Endothelial cell of umbilical vein (primary cell): ENCODE data around the gene CCSER1. TPM values are rescaled to one million over a fixed set of nuclear protein-coding genes. Genes with fewer than 3 reads are reported as not detected.

ENCODE experiments used
- BruUV-seq: library from RNA; stranded (reverse); fragments of 400-500 nt; replicated peaks from 2 replicates; lab custom pipeline; 2021; lab: Mats Ljungman, UMichigan
- CTCF ChIA-PET: fragments of 300-600, 350-600 bp; sonication (Branson Sonifier 250); formaldehyde crosslinking; loops from one replicate; lab custom pipeline; 2021; ENCODE audit warnings: antibody characterized with exemption, inconsistent platforms; lab: Charles Lee
- POLR2A ChIA-PET: fragments of 300-600, 350-600 bp; sonication (Branson Sonifier 250); formaldehyde crosslinking; loops from one replicate; lab custom pipeline; 2021; ENCODE audit warnings: antibody characterized with exemption, inconsistent platforms; lab: Charles Lee
- DNase-seq: peaks from one replicate; pipeline ENCODE4 v3.0.0-alpha.2; 2011; ENCODE audit warnings: low read depth, low spot score
- FAIRE-seq: peaks from 2 replicates; lab custom pipeline; 2011; peaks lifted over from hg19 to GRCh38; lab: Jason Lieb, UNC
- H2AFZ ChIP-seq: 2 replicates; pipeline ENCODE4 v1.6.0; 2012; ENCODE audit warnings: low read depth, low read length, control low read depth, inconsistent platforms
- H3K27ac ChIP-seq: 2 replicates; pipeline ENCODE4 v1.5.1; 2011; ENCODE audit warnings: low read depth, mild to moderate bottlenecking, control low read depth, low read length, moderate library complexity; ENCODE audit not compliant: insufficient read depth
- H3K27me3 ChIP-seq, 2 experiments: 2 replicates each; pipeline versions ENCODE4 v1.6.0 to v1.6.1; 2011; ENCODE audit warnings: low read length in 2 of 2, mixed read lengths in 1 of 2; ENCODE audit not compliant: control insufficient read depth in 2 of 2, insufficient read depth in 2 of 2
- H3K36me3 ChIP-seq, 2 experiments: 2 replicates in 1 of 2; 3 replicates in 1 of 2; pipeline ENCODE4 v1.5.1; 2011; ENCODE audit warnings: low read length in 2 of 2, mild to moderate bottlenecking in 1 of 2, moderate library complexity in 1 of 2; ENCODE audit not compliant: control insufficient read depth in 2 of 2, insufficient read depth in 2 of 2; ENCODE audit errors: extremely low read depth in 1 of 2
- H3K4me1 ChIP-seq: 3 replicates; pipeline ENCODE4 v1.5.1; 2011; ENCODE audit warnings: mild to moderate bottlenecking, low read length; ENCODE audit not compliant: control insufficient read depth, insufficient read depth; ENCODE audit errors: extremely low read depth
- H3K4me2 ChIP-seq: 2 replicates; pipeline ENCODE4 v1.6.1; 2011; ENCODE audit warnings: low read length, control low read depth, mixed read lengths; ENCODE audit not compliant: insufficient read depth
- H3K4me3 ChIP-seq, 3 experiments: fragments of 200-600 bp in 1 of 3; sonication (generic), shearing (Covaris generic) in 1 of 3; replicated peaks in 1 of 3; 2 replicates each; pipeline ENCODE4 v1.5.1; 2011 to 2016; ENCODE audit warnings: control low read depth in 3 of 3, low read length in 3 of 3, mild to moderate bottlenecking in 2 of 3, inconsistent platforms in 1 of 3, low read depth in 1 of 3, moderate library complexity in 1 of 3; ENCODE audit not compliant: insufficient read depth in 1 of 3
- H3K79me2 ChIP-seq: 2 replicates; pipeline ENCODE4 v1.6.0; 2012; ENCODE audit warnings: low read length, inconsistent platforms; ENCODE audit not compliant: control insufficient read depth, insufficient read depth
- H3K9ac ChIP-seq: replicated peaks from 2 replicates; pipeline ENCODE3; 2011; ENCODE audit warnings: low read length, control low read depth; ENCODE audit not compliant: insufficient read depth; ENCODE audit errors: extremely low read depth
- H3K9me1 ChIP-seq: replicated peaks from 3 replicates; pipeline ENCODE4 v1.6.0; 2011; ENCODE audit warnings: mild to moderate bottlenecking, low read length; ENCODE audit not compliant: control insufficient read depth, insufficient read depth; ENCODE audit errors: extremely low read depth
- H3K9me3 ChIP-seq: replicated peaks from 2 replicates; pipeline ENCODE4 v1.5.1; 2012; ENCODE audit warnings: low read length, inconsistent platforms; ENCODE audit not compliant: control insufficient read depth, insufficient read depth
- H4K20me1 ChIP-seq: replicated peaks from 2 replicates; pipeline ENCODE3; 2011; ENCODE audit warnings: mild to moderate bottlenecking, low read length; ENCODE audit not compliant: control insufficient read depth, insufficient read depth; ENCODE audit errors: extremely low read depth
- CTCF ChIP-seq, 2 donors: IDR thresholded peaks; 1 replicate in 1 of 2; 2 replicates in 1 of 2; pipeline ENCODE4 v1.5.1; 2011; ENCODE audit warnings: low read length in 2 of 2, mild to moderate bottlenecking in 2 of 2, moderate library complexity in 2 of 2, control low read depth in 1 of 2, inconsistent platforms in 1 of 2, low read depth in 1 of 2; ENCODE audit not compliant: insufficient read depth in 1 of 2; ENCODE audit errors: extremely low read depth in 1 of 2
- EZH2 ChIP-seq: IDR thresholded peaks from 2 replicates; pipeline ENCODE4 v1.6.1; 2012; ENCODE audit warnings: borderline replicate concordance, low read depth, mild to moderate bottlenecking, moderate library complexity, low read length, inconsistent platforms; ENCODE audit not compliant: severe bottlenecking
- FOS ChIP-seq: IDR thresholded peaks from 2 replicates; pipeline ENCODE4 v1.6.1; 2011; ENCODE audit warnings: mild to moderate bottlenecking, low read length, moderate library complexity, borderline replicate concordance; ENCODE audit not compliant: insufficient read depth
- GATA2 ChIP-seq: IDR thresholded peaks from 2 replicates; pipeline ENCODE4 v1.7.0; 2011; ENCODE audit warnings: low read depth, mild to moderate bottlenecking, moderate library complexity, mixed read lengths, low read length; ENCODE audit not compliant: insufficient read length, insufficient read depth
- JUN ChIP-seq: IDR thresholded peaks from 2 replicates; pipeline ENCODE4 v1.6.1; 2011; ENCODE audit warnings: borderline replicate concordance, low read depth; ENCODE audit not compliant: insufficient read length, insufficient read depth
- MAX ChIP-seq: IDR thresholded peaks from 2 replicates; pipeline ENCODE4 v1.6.1; 2011; ENCODE audit not compliant: insufficient read depth, insufficient read length
- MYC ChIP-seq: IDR thresholded peaks from one replicate; pipeline ENCODE4 v1.6.1; 2011; ENCODE audit warnings: mild to moderate bottlenecking, low read depth, low read length
- POLR2A ChIP-seq: IDR thresholded peaks from 2 replicates; pipeline ENCODE4 v1.6.1; 2012; ENCODE audit warnings: low read depth, mild to moderate bottlenecking, control low read depth, low read length
- POLR2AphosphoS5 ChIP-seq: IDR thresholded peaks from 2 replicates; pipeline ENCODE4 v1.6.1; 2012; ENCODE audit warnings: low read depth, mild to moderate bottlenecking, control low read depth, low read length, moderate library complexity; ENCODE audit not compliant: insufficient read depth
- dilution Hi-C: fragments of 300-500 bp; cut with MboI; formaldehyde crosslinking; loops from one replicate; pipeline ENCODE4 v1.15.0; 2019; ENCODE audit warnings: low sequenced_read_pairs; ENCODE audit not compliant: extremely low pct_ligation_motif_present
- intact Hi-C: fragments of 100-400 bp; cut with micrococcal nuclease; formaldehyde crosslinking; loops from one replicate; pipeline ENCODE4 v1.10.0; 2022
- polyA plus RNA-seq, 4 experiments: library from polyadenylated mRNA; depleted of rRNA in 3 of 4; stranded (reverse) in 3 of 4; unstranded in 1 of 4; fragments of >200 nt; gene quantifications; 2 replicates each; pipeline versions ENCODE4 v1.2.1 to v1.2.3, GENCODE V29; 2011 to 2012; ENCODE audit warnings: missing spikeins in 1 of 4
- total RNA-seq: library from RNA; stranded (reverse); gene quantifications from 2 replicates; pipeline ENCODE4 v1.2.3, GENCODE V29; 2021

CCSER1 gene
- total and polyA plus RNA-seq, 2 donors (not counting 3 experiments of a cell fraction or from before 2014, with no cell fraction given), result 0.11 to 1.8 TPM

GRCh38 chr4:90855111-90855510, 727.9 kb downstream of the CCSER1 start:
- ChIA-PET CTCF (no interaction called here), POLR2A (no interaction called here)
- FAIRE-seq (no peak), DNase-seq (no peak)
- Histone ChIP-seq H3K27ac (no peak overlapping the region), H4K20me1 (no peaks in the 10 kb centered on the region), H2AFZ (peak overlapping the region; percentile 27), H3K4me2 (no peak overlapping the region), H3K9me1 (no peaks in the 10 kb centered on the region), H3K79me2 (no peaks in the 10 kb centered on the region), H3K9me3 (no peaks in the 10 kb centered on the region), H3K9ac (no peak overlapping the region), H3K36me3 (no peaks in the 10 kb centered on the region), H3K4me3 (no peak overlapping the region), H3K27me3 (no peaks in the 10 kb centered on the region), H3K4me1 (peaks cover 19% of the 10 kb centered on the region)
- BruUV-seq, result no TSS peak
- dilution Hi-C loops (no loop called here), intact Hi-C loops (loop anchor here (5.0 kb wide), 1 partner anchor 538 kb away; no protein-coding TSS in a partner anchor)
- TF ChIP-seq JUN (no peak), GATA2 (no peak), MYC (no peak), POLR2A (no peak), MAX (no peak), POLR2AphosphoS5 (no peak), FOS (no peak), EZH2 (no peak), CTCF (IDR thresholded peaks at IDR 0.05; ENCODE audit: extremely low read depth in 1 of 2, insufficient read depth in 1 of 2, low read depth in 1 of 2, low read length in 2 of 2) (no peak)
